Measurements from ENCODE around the gene VCX3B.

Gene VCX3B

DNA sequence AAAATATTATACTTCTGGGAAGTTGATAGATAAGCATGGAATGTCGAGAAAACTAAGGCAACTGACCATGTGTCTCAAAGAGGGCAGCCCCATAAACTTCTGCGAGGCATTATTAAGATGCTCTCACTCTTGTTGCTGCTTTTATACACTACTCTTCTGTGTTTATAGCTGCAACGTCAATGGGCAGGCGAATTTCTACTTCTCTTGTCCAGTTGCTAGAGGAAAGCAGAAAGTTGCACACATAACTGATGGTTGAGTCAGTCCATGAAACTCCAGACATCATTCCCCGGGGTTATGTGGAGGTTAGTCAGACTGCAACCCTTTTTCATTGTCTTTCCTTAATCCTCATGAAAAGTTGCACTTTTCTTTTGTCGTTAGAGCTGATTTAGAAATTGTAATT is 39.8 kb downstream of the VCX3B start:
- TF ChIP-seq, protein P1, sequence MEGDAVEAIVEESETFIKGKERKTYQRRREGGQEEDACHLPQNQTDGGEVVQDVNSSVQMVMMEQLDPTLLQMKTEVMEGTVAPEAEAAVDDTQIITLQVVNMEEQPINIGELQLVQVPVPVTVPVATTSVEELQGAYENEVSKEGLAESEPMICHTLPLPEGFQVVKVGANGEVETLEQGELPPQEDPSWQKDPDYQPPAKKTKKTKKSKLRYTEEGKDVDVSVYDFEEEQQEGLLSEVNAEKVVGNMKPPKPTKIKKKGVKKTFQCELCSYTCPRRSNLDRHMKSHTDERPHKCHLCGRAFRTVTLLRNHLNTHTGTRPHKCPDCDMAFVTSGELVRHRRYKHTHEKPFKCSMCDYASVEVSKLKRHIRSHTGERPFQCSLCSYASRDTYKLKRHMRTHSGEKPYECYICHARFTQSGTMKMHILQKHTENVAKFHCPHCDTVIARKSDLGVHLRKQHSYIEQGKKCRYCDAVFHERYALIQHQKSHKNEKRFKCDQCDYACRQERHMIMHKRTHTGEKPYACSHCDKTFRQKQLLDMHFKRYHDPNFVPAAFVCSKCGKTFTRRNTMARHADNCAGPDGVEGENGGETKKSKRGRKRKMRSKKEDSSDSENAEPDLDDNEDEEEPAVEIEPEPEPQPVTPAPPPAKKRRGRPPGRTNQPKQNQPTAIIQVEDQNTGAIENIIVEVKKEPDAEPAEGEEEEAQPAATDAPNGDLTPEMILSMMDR (IDR thresholded peaks at IDR 0.05; ENCODE audit: insufficient read depth, missing control alignments): no peak
- DNase-seq (ENCODE audit: insufficient read length, low spot score): no peak
- no peak for FAIRE-seq

All from D721Med (cell line).